ENCODE measurements around the gene KIAA1191.
"Not testable (repeated sequence)": the region's sequence is repeated elsewhere in the genome, so short reads cannot be mapped to it uniquely, and the experiment has no call there.

KIAA1191 gene

DNA sequence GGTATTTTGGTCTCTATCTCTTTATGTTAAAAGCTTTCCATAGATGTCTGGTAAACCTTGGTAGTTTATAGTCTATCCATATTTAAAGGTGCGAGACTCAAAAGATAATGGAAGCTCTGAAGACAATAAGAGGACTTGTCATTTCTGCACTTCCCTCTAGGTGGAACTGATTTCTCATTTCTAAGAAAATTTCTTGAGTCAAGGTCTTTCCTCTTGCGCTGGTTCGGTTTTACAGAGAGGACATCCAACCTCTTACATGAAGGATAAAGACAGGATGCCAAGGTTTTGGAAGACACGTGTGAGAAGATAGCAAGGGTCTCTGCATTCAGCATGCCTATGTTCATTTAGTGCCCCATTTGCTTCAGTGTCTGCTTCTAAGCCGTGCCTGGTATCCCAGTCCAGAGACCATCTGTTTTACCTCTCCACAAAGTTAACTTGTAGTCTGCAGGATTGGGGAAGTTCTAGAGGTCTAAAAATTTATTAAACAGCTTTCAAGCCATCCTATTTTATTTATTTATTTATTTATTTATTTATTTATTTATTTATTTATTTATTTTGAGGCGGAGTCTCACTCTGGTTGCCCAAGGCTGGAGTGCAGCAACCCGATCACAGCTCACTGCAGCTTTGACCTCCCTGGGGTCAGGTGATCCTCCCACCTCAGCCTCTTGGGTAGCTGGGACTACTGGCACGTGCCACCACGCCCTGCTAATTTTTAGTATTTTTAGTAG, 41.6 kb downstream of the KIAA1191 start:
- no peak for DNase-seq (ENCODE audit: insufficient read length, low spot score)
- FAIRE-seq, result no peak

DNA sequence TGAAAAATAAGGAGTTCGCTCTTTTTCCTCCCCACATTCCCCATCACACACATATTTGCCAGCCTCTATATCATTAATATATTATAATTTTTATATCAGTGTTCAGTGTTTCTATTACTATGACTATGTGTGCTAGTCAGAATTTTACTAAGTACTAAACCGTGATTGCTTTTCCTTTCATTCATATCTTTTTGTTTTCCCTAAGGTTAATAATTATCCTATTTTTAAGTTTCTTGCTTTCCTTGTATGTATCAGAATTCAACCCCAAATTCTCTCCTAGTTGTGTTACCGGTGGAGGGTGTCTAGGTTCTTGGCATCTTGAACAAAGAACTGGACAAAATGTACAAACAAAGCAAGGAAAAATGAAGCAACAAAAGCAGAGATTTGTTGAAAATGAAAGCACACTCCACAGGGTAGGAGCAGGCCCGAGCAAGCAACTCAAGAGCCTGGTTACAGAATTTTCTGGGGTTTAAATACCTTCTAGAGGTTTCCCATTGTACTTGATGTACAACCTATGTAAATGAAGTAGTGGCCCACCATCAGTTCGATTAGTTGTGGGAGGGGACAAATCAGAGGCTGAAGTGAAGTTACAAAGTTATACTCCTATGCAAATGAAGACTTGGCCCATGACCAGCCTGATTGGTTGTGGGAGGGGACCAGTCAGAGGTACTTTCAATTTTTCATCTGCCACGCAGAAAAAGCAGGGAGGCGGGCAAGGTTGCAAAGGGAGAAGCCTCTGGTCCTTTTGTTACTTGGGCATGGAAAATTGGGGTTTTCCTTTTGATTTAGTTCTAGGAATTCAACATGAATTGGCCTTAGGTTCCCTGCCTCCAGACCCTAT, 43.8 kb downstream of the KIAA1191 start:
- DNase-seq (ENCODE audit: insufficient read length, low spot score), result no peak
- no peak for FAIRE-seq

DNA sequence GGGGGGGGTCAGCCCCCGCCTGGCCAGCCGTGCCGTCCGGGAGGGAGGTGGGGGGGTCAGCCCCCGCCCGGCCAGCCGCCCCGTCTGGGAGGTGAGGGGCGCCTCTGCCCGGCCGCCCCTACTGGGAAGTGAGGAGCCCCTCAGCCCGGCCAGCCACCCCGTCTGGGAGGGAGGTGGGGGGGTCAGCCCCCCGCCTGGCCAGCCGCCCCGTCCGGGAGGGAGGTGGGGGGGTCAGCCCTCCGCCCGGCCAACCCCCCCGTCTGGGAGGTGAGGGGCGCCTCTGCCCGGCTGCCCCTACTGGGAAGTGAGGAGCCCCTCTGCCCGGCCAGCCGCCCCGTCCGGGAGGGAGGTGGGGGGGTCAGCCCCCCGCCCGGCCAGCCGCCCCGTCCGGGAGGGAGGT, 56.2 kb downstream of the KIAA1191 start:
- not testable (repeated sequence) for FAIRE-seq; DNase-seq (ENCODE audit: insufficient read length, low spot score)

Data from GM19239 (cell line).